Central memory CD4-positive, alpha-beta T cell (primary cell): ENCODE results near the gene DNAH9.
"Not testable (repeated sequence)": the region's sequence is repeated elsewhere in the genome, so short reads cannot be mapped to it uniquely, and the experiment has no call there.

Experiments
- DNase-seq: peaks from one replicate; pipeline ENCODE4 v3.0.0; 2022

Gene DNAH9

DNA sequence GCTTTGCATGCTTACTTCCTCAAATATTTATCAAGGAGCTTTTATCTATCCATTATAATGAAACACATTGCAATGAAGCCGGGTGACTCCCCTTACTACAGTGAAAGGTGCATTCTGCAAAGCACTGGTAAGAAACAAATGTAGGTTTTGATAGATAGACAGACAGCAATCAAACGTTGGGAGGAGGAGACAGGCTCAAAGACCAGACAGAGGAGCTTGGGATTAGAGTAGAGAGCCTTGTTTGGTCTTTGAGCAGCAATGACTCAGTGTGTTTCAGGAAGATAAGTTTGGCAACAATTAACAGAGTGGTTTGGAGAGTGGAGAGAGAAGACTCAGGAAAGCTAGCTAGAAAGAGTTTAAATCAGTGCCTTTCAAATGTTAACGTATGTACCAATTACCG lies 330.2 kb downstream of the DNAH9 start:
- DNase-seq: no peak

DNA sequence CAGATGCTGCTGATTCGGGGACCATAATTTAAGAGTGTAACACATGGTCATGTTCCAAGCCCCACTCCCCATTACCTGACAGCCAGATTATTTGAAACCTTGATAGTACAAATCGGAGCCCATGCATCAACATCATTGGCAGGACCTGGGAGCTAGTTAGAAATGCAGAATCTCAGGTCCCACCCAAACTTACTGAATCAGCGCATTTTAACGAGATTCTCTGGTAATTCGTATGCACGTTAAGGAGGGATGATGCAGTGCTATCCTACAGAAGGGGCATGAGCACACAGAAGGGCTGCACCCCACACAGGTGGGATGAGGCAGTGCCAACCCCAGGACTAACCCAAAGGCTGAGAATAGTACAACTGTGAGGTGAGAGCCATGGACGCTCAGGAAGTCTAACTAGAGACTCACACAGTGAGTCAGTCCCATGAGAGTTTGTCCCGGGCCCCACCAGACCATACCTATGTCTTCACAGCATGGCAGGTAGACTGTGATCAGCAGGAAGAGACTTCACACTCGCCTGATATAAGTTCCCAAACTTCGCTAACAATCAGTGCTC lies 334.1 kb downstream of the DNAH9 start:
- no peak for DNase-seq

DNA sequence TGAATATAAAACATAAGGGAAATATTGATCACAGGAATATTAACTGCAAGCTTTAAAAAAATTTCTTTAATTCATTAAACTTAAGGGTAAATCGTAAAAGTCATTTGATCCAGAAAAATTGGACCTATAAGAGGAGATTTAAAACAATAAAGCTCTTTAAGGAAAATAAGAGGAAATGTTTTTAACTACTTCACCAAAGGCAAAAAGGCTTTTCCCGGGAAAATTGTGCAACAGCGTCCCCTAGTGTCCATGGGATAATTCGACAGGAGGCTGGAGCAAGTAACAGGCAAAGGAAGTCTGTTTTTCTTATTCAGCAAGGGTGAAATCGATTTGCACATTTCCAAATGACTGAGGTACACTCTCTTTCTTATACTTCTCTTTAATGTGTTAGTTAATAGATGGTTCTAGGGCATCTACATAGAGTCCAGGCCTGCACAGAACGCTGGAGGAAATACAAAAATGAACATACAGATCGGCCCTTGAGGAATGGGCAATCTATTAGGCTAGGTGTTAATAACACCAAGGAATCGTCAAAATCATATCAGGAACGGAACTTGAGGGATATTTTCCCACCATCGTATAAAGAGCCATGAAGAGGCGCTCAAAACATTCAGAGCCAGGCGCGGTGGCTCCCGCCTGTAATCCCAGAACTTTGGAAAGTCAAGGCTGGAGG lies 337.6 kb downstream of the DNAH9 start:
- no peak for DNase-seq

DNA sequence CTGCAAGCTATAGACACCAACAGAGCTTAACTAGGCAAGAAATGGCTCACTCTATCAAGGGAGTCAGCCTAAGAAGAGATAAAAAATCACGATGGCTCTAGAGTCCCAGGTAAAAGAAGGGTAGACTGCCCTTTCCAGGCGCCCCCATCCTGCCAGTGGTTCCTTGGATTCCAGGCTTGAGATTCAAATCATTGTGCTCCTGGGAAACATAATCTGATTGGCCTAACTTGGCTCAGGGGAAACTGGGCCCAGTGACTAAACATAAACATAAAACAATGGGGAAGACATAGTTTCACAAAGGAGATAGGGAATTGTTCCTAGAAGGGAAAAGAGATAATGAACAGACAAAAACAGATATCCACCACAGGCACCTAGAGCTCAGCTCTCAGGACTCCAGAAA lies 342.6 kb downstream of the DNAH9 start:
- DNase-seq: no peak

GRCh38 chr17:11943086-11943485 lies 344.8 kb downstream of the DNAH9 start:
- DNase-seq: not testable (repeated sequence)

GRCh38 chr17:11943759-11944347 lies 345.6 kb downstream of the DNAH9 start:
- DNase-seq: no peak

DNA sequence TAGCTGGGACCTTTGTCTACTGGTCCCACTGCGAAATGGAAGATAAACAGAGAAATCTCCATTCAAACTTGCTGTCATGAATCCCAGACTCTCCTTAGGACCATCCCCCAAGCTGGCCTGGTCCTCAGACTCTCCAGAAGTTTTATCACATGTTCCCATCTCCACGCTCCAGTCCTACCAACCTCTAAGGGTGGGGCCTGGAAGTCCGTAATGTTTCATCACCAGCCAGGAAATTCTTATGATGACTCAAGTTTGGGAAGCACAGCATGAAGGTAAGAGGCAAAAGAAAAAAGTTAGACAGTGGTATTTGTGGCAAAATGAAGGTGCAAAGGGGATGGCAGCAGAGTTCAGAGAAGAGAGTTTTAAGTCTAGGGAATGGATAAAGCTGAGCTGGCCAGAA lies 346.3 kb downstream of the DNAH9 start:
- DNase-seq: no peak

DNA sequence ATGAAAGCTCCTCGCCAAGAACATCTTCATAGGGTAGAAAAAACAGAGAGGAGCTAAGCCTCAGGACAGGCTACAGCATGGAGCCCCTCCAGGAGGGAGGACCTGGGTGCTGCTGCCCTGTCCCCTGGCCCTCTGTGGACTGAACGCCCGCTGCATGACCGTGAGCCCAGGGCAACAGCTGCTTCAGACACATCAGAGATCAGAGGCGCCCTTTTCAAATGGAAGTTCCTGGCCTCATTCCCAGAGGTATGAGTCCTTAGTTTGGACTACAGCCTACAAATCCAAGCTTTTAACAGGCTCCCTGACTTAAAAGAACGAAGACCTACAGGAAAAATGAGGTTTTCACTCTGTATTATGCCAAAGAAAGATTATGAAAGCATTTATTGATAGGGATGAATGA lies 350.5 kb downstream of the DNAH9 start:
- DNase-seq: no peak

GRCh38 chr17:11949571-11949970 lies 351.3 kb downstream of the DNAH9 start:
- not testable (repeated sequence) for DNase-seq

GRCh38 chr17:11950771-11951519 lies 352.7 kb downstream of the DNAH9 start:
- DNase-seq: no peak

DNA sequence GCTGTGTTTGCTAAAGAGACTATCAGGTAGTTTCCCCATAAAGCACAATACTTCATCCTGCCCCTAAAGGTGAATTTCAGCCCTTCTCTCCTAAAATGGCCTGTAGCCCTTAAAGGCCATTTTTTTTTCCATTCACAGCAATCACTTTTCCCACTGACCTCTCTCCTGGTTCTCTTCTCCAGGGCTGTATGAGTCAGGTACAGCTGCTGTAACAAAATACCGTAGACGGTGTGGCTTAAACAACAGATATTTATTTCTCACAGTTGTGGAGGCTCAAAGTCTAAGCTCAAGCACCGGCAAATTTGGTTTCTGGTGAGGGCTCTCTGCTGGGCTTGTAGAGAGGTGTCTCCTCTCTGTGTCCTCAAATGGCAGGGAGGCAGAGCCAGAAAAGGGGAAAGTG lies 354.3 kb downstream of the DNAH9 start:
- no peak for DNase-seq

GRCh38 chr17:11953924-11954323 lies 355.7 kb downstream of the DNAH9 start:
- no peak for DNase-seq

- no peak for DNase-seq
These were observed 356.7 kb downstream of the DNAH9 start for GRCh38 chr17:11954936-11955335.

GRCh38 chr17:11969565-11969964 lies 371.3 kb downstream of the DNAH9 start:
- no peak for DNase-seq

GRCh38 chr17:11972741-11973140 lies 374.5 kb downstream of the DNAH9 start:
- not testable (repeated sequence) for DNase-seq

- DNase-seq: no peak
These were observed 381.5 kb downstream of the DNAH9 start for GRCh38 chr17:11979795-11980194.

GRCh38 chr17:11980813-11981212 lies 382.5 kb downstream of the DNAH9 start:
- no peak for DNase-seq

DNA sequence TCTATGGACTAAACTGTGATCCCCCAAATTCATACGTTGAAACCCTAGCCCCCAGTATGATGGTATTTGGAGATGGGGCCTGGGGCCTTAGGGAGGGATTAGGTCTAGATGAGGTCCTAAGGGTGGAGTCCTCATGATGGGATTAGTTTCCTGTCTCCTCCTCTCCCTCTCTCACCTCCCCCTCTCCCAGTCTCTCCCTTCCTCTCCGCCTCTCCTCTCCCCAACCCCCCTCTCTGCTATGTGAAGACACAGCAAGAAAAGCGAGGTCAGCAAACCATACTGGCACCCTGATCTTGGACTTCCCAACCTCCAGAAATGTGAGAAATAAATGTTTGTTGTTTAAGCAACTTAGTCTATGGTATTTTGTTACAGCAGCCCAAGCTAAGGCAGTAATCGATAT lies 383.6 kb downstream of the DNAH9 start:
- no peak for DNase-seq

DNA sequence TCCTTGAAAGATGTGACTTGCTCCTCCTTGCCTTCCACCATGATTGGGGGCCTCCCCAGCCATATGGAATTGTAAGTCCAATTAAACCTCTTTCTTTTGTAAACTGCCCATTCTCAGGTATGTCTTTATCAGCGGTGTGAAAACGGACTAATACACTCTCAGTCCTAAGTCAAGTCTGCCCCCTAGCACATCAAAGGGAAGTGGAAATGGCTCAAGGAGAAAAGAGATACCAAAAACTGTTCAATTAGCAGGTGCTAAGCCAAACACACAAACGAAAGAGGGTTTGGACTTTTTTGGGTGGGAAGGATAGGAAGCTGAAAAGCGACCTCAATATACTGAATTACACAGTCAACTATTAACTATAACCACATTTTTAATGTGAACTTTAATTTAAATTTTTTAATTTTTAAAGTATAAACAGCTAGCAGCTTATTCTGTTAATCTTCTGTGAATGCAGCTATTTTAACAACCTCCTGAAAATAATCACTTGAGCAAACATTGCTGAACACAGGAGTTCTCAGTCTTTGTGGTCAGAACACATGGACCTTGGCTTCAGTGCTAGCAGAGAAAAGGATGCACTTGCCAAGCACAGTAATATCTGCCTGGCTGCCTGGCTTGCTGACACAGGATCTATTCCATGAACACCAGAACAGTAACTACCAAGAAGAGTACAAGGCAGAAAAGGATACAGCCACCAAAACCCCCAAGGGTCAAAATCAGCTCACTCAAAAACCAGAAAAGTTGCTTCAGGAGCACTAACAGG lies 388.1 kb downstream of the DNAH9 start:
- DNase-seq: no peak

- no peak for DNase-seq
These were observed 388.7 kb downstream of the DNAH9 start for GRCh38 chr17:11986942-11987329.

GRCh38 chr17:11990363-11990983 lies 392.2 kb downstream of the DNAH9 start:
- no peak for DNase-seq

- DNase-seq: no peak
These were observed 393.2 kb downstream of the DNAH9 start for GRCh38 chr17:11991461-11991860.

DNA sequence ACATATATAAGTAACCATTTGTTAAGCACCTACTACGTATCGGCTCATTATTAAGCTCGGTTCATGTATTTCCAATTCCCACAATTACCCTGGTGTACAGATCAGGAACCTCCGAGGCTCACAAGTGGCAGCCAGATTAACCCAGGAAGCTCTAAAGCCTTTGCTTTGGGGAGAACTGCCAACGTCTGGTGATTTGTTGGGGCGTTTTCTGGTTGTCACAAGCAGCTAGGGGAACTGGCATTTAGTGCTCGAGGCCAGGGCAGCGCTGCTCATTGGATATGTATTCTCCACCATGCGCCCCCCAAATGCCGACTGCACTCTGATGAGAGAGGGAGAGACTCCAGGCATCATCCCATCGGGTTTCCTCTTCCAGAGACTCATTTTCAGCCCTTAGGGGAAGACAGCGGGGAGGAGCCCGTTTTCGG lies 398.5 kb downstream of the DNAH9 start:
- no peak for DNase-seq
